ENCODE results near the gene RHOF. TPM values are rescaled to one million over a fixed set of nuclear protein-coding genes. Genes with fewer than 3 reads are reported as not detected.
"Not testable (repeated sequence)": the region's sequence is repeated elsewhere in the genome, so short reads cannot be mapped to it uniquely, and the experiment has no call there.

The RHOF gene
- total RNA-seq, 1 donor from 2014 or later, result 47.7 TPM

GRCh38 chr12:121767525-121768016 is 25.9 kb downstream of the RHOF start:
- ATAC-seq (peak; percentile 82), DNase-seq (ENCODE audit: missing footprints) (peak; percentile 78)
- intact Hi-C loops (cut with DNase I), result loop anchor here (2.0 kb wide), 1 partner anchor 59 kb away; no protein-coding TSS in a partner anchor

DNA sequence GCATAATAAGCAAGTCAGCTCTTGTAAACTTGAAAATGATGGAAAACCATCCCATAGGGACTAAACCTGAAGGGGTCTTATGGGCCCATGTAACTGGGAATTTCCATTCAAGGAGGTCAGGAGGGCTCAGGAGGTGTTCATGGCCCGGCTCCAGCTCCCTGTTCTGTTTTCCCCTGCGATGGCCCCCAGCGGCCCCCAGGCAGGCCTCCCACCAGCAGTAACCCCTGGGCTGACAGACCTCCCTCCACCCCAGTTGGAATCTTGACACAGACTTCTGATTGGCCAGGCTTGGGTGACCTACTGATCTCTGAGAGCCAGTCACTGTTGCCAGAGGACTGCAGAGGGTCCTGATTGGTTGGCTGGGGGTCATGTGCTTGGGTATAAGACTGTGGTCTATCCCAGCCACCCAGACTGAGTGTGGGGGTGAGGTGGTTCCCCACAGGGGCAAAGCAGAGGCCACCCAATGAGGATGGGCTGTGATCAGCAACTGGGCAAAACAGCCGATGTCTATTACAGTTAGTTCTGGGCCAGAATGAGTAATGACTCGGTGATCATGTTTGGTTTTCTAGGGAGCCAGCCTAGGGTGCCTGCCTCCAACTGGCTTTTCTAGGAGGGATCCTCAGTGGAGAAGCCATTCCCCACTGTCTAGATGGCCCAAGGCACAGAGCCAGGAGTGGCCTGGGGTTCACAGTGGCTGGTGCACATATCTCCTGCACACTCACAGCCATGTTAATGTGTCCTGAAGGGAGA is 27.0 kb downstream of the RHOF start:
- DNase-seq (ENCODE audit: missing footprints) (no peak), ATAC-seq (no peak)
- intact Hi-C loops (cut with DNase I), result no loop called here

DNA sequence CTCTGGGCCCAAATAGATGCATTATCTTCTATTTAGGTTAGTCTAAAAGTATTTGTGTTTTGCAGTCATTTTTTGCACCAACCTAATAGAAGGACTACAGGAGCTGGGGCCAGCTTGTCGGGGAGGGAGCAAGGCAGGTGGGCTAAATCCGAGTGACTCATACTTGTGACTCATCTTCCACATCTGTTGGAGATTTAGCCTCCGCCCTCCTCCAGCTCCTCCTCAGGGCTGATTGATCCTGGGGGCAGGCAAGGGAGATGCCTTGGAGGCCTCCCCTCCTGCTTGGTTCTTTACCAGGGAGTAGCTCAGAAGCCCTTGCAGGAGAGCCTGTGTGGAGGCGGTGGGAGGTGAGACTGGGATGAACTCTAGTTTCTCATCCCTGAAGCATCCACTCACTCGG is 27.9 kb downstream of the RHOF start:
- intact Hi-C loops (cut with DNase I), result no loop called here
- DNase-seq (ENCODE audit: missing footprints) (no peak), ATAC-seq (no peak)

GRCh38 chr12:121764808-121765207 is 28.7 kb downstream of the RHOF start:
- intact Hi-C loops (cut with DNase I), result no loop called here
- no peak for ATAC-seq
- DNase-seq (ENCODE audit: missing footprints), result no peak

GRCh38 chr12:121762269-121762668 is 31.2 kb downstream of the RHOF start:
- DNase-seq (ENCODE audit: missing footprints) (peak; percentile 59), ATAC-seq (peak; percentile 85)
- intact Hi-C loops (cut with DNase I), result no loop called here

DNA sequence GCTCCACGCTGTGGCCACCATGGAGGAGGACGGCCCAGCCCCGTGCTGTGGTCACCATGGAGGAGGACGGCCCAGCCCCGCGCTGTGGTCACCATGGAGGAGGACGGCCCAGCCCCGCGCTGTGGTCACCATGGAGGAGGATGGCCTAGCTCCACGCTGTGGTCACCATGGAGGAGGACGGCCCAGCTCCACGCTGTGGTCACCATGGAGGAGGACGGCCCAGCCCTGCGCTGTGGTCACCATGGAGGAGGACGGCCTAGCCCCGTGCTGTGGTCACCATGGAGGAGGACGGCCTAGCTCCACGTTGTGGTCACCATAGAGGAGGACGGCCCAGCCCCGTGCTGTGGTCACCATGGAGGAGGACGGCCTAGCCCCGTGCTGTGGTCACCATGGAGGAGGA is 35.0 kb downstream of the RHOF start:
- DNase-seq (ENCODE audit: missing footprints); ATAC-seq; intact Hi-C loops (cut with DNase I): not testable (repeated sequence)

- DNase-seq (ENCODE audit: missing footprints) (no peak), ATAC-seq (no peak)
- intact Hi-C loops (cut with DNase I), result no loop called here
These were observed 37.9 kb downstream of the RHOF start for GRCh38 chr12:121755591-121755990.

GRCh38 chr12:121754836-121755235 is 38.7 kb downstream of the RHOF start:
- intact Hi-C loops (cut with DNase I), result no loop called here
- no peak for DNase-seq (ENCODE audit: missing footprints)
- ATAC-seq, result no peak

DNA sequence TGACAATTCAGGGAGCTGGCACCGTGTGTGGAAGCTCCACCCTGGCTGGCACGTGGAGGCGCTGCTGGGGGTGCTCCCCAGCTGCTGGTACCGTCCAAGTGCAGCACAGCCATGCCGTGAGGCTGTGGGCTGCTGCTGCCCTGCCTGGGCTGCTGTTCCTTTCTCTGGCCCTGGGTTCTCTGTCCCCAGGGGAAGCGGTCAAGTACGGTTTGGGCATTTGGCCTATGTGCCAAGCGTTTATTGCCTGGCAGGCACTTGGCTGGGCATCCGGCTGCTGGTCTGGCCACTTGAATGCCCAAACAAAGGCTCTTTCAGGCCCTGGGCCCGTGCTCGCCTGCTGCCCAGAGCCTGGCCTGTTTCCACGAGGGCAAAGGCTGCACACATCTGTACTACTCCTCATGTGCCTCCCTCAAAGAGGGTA is 39.6 kb downstream of the RHOF start:
- peak; percentile 91 for ATAC-seq
- intact Hi-C loops (cut with DNase I), result no loop called here
- no peak for DNase-seq (ENCODE audit: missing footprints)

DNA sequence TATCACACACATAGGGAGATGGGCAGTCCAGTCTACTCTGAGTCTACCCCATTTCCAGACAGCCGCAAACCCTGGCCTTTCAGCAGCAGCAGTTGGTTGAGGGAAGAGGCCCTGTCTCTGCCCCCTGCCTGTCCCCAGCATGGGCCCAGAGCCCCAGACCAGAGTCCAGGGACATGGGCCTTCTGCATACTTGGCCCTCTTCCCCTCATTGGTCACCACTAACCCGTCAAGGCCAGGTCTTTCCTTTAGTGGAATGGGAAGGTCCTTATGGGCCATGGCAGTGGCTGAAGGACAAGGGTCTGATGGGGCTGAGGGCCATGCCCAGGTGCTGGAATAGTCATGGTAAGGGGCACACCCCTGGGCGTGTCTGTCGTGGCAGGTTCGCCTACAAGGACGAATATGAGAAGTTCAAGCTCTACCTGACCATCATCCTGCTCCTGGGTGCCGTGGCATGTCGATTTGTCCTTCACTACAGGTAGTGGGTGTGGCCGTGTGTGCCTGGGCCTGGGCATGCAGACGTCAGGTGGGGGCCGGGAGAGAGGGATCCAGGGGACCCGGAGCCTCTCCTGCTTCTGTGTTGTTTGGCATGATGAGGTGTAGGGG is 41.6 kb downstream of the RHOF start:
- ATAC-seq (no peak), DNase-seq (ENCODE audit: missing footprints) (peak; percentile 58)
- intact Hi-C loops (cut with DNase I), result no loop called here

DNA sequence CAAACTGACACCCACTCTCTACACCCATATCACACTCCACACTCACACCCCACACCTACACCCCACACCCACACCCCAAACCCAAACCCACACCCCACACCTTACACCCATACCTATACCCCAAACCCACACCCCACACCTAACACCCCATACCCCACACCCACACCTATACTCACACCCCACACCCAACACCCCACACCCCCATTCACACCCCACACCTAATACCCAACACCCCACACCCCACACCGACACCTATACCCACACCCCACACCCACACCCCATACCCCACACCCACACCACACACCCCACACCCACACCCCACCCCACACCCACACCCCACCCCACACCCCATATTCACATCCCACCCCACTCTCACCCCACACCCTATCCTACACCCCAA is 42.5 kb downstream of the RHOF start:
- DNase-seq (ENCODE audit: missing footprints), result no peak
- intact Hi-C loops (cut with DNase I), result no loop called here
- no peak for ATAC-seq

DNA sequence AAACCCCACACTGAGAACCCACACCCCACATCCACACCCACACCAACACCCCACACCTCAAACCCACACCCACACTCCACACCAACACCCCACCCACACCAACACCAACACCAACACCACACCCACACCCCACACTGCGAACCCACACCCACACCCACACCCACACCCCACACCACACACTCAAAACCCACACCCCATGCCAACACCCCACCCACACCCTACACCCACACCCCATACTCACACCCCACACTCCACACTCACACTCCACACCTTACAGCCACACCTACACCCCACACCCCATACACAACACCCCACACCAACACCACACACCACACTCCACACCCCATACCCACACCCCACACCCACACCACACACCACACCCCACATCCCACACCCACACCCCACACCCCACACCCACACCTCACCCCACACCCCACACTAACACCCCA is 43.0 kb downstream of the RHOF start:
- DNase-seq (ENCODE audit: missing footprints) (peak; percentile 26), ATAC-seq (no peak)
- intact Hi-C loops (cut with DNase I), result no loop called here

DNA sequence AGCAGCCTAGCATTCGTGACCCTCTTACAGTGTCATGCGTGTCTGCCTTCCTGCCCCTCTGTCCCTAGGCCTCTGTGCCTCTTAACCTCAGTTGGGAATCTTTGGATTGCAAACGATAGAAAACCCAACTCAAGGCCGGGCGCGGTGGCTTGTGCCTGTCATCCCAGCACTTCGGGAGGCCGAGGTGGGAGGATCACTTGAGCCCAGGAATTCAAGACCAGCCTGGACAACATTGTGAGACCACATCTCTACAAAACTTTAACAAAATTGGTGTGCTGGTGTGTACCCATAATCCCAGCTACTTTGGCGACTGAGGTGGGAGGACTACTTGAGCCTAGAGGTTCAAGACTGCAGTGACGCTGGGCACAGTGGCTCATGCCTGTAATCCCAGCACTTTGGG is 44.2 kb downstream of the RHOF start:
- intact Hi-C loops (cut with DNase I), result no loop called here
- ATAC-seq, result no peak
- peak; percentile 56 for DNase-seq (ENCODE audit: missing footprints)

DNA sequence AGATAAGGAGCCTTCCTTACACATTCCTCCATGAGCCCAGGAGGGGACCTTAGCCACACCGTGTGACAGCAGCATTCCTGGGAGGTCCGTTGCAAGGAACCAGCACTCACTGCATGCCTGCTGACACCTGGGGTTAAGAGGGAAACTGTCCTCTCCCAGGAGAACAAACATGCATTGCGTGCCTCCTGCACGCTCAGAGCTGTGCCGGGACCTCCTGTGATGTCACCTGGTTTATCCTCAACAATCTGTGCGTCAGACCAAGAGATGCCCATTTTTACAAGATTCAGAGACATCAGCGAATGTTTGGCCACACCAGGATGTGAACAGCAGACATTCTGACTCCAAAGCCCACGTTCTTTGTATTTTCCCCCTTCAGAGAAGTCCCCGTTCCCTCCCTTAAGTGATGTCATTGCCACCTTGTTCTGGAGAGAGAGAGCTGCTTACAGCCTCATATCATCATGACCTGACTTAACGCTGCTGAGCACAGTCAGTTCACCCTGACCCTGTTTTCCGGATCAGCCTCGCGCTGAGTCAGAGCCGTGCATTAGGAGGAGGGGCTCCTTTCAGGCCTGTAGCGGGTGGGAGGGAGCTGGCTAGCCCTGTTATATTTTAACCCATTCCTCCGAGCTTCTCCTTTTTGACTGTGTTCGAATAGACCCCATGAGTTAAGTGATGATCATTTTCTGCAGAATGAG is 44.8 kb downstream of the RHOF start:
- intact Hi-C loops (cut with DNase I), result no loop called here
- peak; percentile 72 for ATAC-seq
- DNase-seq (ENCODE audit: missing footprints), result peak; percentile 43

DNA sequence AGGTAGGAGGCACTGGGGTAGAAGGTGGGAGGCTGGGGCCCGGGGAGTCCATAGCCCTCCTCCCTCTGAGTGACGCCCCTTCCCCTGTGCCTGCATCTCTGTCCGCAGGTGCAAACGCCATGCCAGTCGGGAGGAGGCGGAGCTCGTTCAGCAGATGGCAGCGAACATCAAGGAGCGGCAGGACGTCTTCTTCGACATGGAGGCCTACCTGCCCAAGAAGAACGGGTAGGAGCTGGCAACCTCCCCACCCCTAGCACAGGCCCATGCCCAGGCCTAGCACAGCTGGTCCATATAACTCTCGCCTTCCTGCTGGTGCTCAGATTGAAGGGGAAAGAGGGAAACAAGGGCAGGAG is 45.3 kb downstream of the RHOF start:
- DNase-seq (ENCODE audit: missing footprints) (peak; percentile 21), ATAC-seq (no peak)
- intact Hi-C loops (cut with DNase I), result no loop called here

DNA sequence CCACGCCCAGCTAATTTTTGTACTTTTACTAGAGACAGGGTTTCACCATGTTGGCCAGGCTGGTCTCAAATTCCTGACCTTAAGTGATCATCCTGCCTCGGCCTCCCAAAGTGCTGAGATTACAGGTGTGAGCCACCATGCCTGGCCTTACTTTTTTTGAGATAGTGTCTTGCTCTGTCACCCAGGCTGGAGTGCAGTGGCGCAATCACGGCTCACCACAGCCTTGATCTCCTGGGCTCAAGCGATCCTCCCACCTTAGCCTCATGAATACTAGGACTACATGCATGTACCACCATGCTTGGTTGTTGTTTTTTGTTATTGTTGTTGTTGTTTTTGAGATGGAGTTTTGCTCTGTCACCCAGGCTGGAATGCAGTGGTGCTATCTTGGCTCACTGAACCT is 47.9 kb downstream of the RHOF start:
- DNase-seq (ENCODE audit: missing footprints); intact Hi-C loops (cut with DNase I); ATAC-seq: not testable (repeated sequence)

DNA sequence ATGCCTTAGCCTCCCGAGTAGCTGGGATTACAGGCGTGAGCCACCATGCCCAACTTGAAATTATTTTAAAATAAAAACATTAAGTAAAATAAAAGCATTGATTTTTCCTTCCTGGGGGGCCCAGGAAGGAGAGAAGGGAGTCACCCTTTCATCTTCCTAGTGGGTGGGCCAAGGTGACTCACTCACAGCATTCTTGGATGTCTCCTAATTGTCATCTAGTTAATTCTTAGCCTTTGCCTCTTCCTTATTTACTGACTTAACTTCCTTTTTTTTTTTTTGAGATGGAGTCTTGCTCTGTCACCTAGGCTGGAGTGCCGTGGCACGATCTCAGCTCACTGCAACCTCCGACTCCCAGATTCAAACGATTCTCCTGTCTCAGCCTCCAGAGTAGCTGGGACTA is 51.7 kb downstream of the RHOF start:
- no peak for ATAC-seq
- intact Hi-C loops (cut with DNase I), result no loop called here
- DNase-seq (ENCODE audit: missing footprints), result no peak

DNA sequence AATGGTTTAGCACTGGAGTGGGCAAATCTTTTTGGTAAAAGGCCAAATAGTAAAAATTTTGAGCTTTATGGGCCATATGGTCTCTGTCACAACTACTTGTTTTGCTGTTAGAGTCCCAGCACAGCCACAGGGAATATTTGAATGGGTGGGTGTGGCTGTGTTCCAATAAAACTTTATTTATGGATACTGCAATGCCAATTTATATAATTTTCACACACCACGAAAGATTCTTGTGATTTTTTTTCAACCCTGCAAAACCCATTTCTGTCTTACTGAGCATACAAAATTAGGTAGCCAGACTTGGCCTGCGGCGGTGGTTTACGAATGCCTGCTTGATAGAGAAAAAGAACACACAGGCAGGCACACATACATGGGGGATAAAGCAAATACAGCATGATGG is 52.6 kb downstream of the RHOF start:
- DNase-seq (ENCODE audit: missing footprints), result no peak
- intact Hi-C loops (cut with DNase I), result no loop called here
- no peak for ATAC-seq

DNA sequence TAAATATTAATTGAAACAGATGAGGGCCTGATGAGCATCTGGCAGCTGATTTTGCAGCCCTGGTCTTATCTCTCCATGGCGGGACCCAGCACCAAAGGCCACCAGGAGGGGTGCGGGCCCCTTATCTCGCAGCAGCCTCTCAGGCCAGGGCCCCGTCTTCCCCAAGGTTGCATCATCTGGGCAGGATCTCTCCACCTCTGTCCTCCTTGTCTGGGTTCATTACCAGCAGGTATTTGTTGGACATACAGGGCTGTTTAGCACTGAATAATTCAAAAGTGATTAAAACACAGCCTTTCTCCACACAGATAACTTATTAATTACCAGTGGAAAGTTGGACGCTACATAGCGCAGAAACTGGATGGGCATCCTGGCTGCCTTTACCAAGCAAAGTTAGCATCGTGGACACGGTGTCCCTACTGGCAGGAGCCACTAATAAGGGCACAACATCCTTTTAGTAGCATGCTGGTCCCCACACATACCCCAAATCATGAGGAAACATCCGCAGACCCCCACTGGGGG is 55.1 kb downstream of the RHOF start:
- intact Hi-C loops (cut with DNase I), result no loop called here
- DNase-seq (ENCODE audit: missing footprints), result no peak
- ATAC-seq, result no peak

GRCh38 chr12:121733849-121734248 is 59.6 kb downstream of the RHOF start:
- DNase-seq (ENCODE audit: missing footprints) (no peak), ATAC-seq (no peak)
- intact Hi-C loops (cut with DNase I), result no loop called here

Data from Right ventricle myocardium inferior (tissue), 1 donor.